ENCODE measurements around the gene ASTL.

Gene ASTL

DNA sequence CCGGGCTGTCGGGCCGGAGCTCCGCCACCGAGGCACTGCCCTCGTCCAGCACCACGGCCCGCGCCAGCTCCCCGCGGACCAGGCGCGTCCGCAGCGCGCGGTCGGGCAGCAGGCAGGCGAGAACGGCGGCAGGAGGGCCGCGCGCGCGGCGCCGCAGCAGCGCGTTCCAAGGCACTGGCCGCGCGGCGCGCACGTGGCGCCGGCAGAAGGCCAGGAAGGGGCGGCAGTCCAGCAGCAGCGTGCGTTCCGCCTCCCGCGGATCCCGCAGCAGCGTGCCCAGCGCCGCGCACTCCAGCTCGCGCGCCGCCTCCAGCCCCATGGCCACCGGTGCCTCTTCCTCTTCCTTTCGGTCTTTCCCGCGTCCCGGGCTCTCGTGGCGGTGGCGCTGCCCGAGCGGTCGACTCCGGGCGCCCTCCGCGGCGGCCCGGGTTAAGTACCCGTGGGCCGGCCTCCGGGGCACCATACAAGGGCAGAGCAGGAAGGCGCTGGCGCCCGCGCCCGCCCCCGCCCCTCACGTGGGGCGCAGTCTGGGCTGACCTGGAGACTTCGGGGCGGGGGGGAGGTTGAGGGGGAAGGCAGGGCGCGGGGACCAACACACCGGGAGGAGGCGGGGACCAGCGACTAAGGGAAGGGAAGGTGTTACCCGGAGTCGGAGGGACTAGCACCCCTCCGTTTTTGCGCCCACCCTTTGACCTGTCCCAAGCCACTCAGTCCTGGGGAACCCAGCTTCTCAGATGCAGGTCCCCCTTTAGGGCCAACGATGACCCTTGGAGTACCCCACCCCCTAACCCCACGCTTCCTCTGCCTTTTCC, 6.9 kb upstream of the ASTL start, which contains the start of gene DUSP2:
Gene DUSP2, minus strand, starts transcription at position 405 of the 812 bp plus-strand sequence. Its CDS starts 86 bp downstream, at position 319.
- no peak within 1 kb of the TSS for H2AK5ac ChIP-seq (ENCODE audit: low read length, severe bottlenecking)
- H3K79me1 ChIP-seq (replicated peaks; ENCODE audit: low read length, poor library complexity, severe bottlenecking): no peaks in the 10 kb centered on the region
- no peak within 1 kb of the TSS for H3K4ac ChIP-seq (ENCODE audit: low read depth in 1 of 2, low read length in 2 of 2)
- H3K9me3 ChIP-seq (ENCODE audit: control insufficient read depth, low read length): no peaks in the 10 kb centered on the region
- H3K36me3 ChIP-seq (ENCODE audit: control insufficient read depth in 1 of 2, insufficient read depth in 2 of 2, low read depth in 1 of 2, low read length in 2 of 2): peaks cover 0 to 2% of the 10 kb centered on the region in 2 experiments
- peaks cover 29% of the 10 kb centered on the region for H3K4me1 ChIP-seq (ENCODE audit: control insufficient read depth, insufficient read depth, low read depth, low read length)
- H3K4me2 ChIP-seq (ENCODE audit: low read length, poor library complexity, severe bottlenecking): peak within 1 kb of the TSS; percentile 74
- H3K18ac ChIP-seq (ENCODE audit: low read depth in 1 of 2, low read length in 2 of 2): peak within 1 kb of the TSS in 1 of 2 experiments; percentile 68
- peaks cover 16 to 24% of the 10 kb centered on the region in 2 experiments for H3K27me3 ChIP-seq (ENCODE audit: control insufficient read depth in 1 of 2, insufficient read depth in 1 of 2, low read length in 2 of 2)
- no peak within 1 kb of the TSS for H2BK120ac ChIP-seq (ENCODE audit: low read depth, low read length)
- H3K27ac ChIP-seq (ENCODE audit: low read length, poor library complexity, severe bottlenecking): no peak within 1 kb of the TSS
- peak within 1 kb of the TSS; percentile 59 to 74 for H3K4me3 ChIP-seq (ENCODE audit: insufficient read depth in 1 of 2, low read depth in 1 of 2, low read length in 2 of 2)
- H4K91ac ChIP-seq (ENCODE audit: low read length): peak within 1 kb of the TSS; percentile 32
- no peak within 1 kb of the TSS for H2BK5ac ChIP-seq (ENCODE audit: low read depth, low read length, poor library complexity, severe bottlenecking)
- H2AFZ ChIP-seq (ENCODE audit: low read depth, low read length): peak within 1 kb of the TSS; percentile 91
- DNase-seq: peak; percentile 51
- peak within 1 kb of the TSS; percentile 59 for H3K9ac ChIP-seq (ENCODE audit: low read length)
- H2BK15ac ChIP-seq (ENCODE audit: low read depth, poor library complexity, severe bottlenecking): peak within 1 kb of the TSS; percentile 32
- H3K23ac ChIP-seq (ENCODE audit: low read length in 2 of 2): no peak within 1 kb of the TSS
- 6% methylated on average over 58 of the region's 94 CpGs for WGBS
- H2BK12ac ChIP-seq (ENCODE audit: low read length in 2 of 2): no peak within 1 kb of the TSS
- peak within 1 kb of the TSS in 1 of 2 experiments; percentile 57 for H3K14ac ChIP-seq (ENCODE audit: low read length in 2 of 2)
- peak within 1 kb of the TSS; percentile 70 for H4K8ac ChIP-seq (ENCODE audit: low read length)

- 7% methylated on average over 34 of the region's 35 CpGs for WGBS
These were observed 6.3 kb upstream of the ASTL start for GRCh38 chr2:96144481-96145035.

DNA sequence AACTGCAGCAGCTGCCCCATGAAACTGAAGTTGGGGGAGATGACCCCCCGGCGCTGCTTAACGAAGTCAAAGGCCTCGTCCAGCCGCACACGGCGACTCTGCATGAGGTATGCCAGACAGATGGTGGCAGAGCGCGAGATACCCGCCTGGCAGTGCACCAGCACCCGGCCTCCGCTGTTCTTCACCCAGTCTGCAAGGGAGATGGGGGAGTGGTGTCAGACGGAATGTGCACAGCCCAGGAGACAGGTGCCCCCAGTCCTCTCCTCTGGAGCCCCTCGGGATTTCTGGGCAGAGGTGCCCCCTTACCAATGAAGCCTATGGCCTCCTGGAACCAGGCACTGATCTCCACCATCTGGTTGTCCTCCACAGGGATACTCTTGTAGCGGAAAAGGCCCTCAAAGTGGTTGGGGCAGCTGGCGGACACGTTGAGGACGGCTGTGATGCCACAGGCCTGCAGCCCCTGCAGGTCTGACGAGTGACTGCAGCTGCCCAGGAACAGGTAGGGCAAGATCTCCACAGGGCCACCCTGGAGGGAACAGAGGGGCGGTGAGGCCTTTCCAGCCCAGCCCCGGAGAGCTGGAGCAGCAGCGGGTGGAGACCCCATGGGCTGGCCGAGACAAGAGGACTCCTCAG, 5.7 kb upstream of the ASTL start:
- Histone ChIP-seq H2BK15ac (ENCODE audit: low read depth, poor library complexity, severe bottlenecking) (no peak overlapping the region), H3K36me3 (ENCODE audit: control insufficient read depth in 1 of 2, insufficient read depth in 2 of 2, low read depth in 1 of 2, low read length in 2 of 2) (peaks cover 0 to 2% of the 10 kb centered on the region in 2 experiments), H2BK120ac (ENCODE audit: low read depth, low read length) (no peak overlapping the region), H3K9ac (ENCODE audit: low read length) (no peak overlapping the region), H3K79me1 (replicated peaks; ENCODE audit: low read length, poor library complexity, severe bottlenecking) (no peaks in the 10 kb centered on the region), H2BK12ac (ENCODE audit: low read length in 2 of 2) (no peak overlapping the region), H3K18ac (ENCODE audit: low read depth in 1 of 2, low read length in 2 of 2) (no peak overlapping the region), H3K4me3 (ENCODE audit: insufficient read depth in 1 of 2, low read depth in 1 of 2, low read length in 2 of 2) (peak overlapping the region in 1 of 2 experiments; percentile 74), H3K27ac (ENCODE audit: low read length, poor library complexity, severe bottlenecking) (no peak overlapping the region), H2AK5ac (ENCODE audit: low read length, severe bottlenecking) (no peak overlapping the region), H4K91ac (ENCODE audit: low read length) (peak overlapping the region; percentile 32), H3K4me1 (ENCODE audit: control insufficient read depth, insufficient read depth, low read depth, low read length) (peaks cover 28% of the 10 kb centered on the region), H4K8ac (ENCODE audit: low read length) (no peak overlapping the region), H3K4ac (ENCODE audit: low read depth in 1 of 2, low read length in 2 of 2) (no peak overlapping the region), H2AFZ (ENCODE audit: low read depth, low read length) (no peak overlapping the region), H3K23ac (ENCODE audit: low read length in 2 of 2) (no peak overlapping the region), H3K27me3 (ENCODE audit: control insufficient read depth in 1 of 2, insufficient read depth in 1 of 2, low read length in 2 of 2) (peaks cover 22 to 24% of the 10 kb centered on the region in 2 experiments), H3K14ac (ENCODE audit: low read length in 2 of 2) (no peak overlapping the region), H3K9me3 (ENCODE audit: control insufficient read depth, low read length) (no peaks in the 10 kb centered on the region), H2BK5ac (ENCODE audit: low read depth, low read length, poor library complexity, severe bottlenecking) (no peak overlapping the region), H3K4me2 (ENCODE audit: low read length, poor library complexity, severe bottlenecking) (no peak overlapping the region)
- 81% methylated on average over 23 of the region's 23 CpGs for WGBS
- no peak for DNase-seq

More at GRCh38 chr2:96144481-96145035, 6.3 kb upstream of the ASTL start:
- no peak for DNase-seq
- Histone ChIP-seq H3K27me3 (ENCODE audit: control insufficient read depth in 1 of 2, insufficient read depth in 1 of 2, low read length in 2 of 2) (peaks cover 16 to 24% of the 10 kb centered on the region in 2 experiments), H3K4ac (ENCODE audit: low read depth in 1 of 2, low read length in 2 of 2) (no peak overlapping the region), H2AK5ac (ENCODE audit: low read length, severe bottlenecking) (no peak overlapping the region), H3K4me2 (ENCODE audit: low read length, poor library complexity, severe bottlenecking) (peak overlapping the region; percentile 74), H2BK5ac (ENCODE audit: low read depth, low read length, poor library complexity, severe bottlenecking) (no peak overlapping the region), H2BK15ac (ENCODE audit: low read depth, poor library complexity, severe bottlenecking) (no peak overlapping the region), H3K9me3 (ENCODE audit: control insufficient read depth, low read length) (no peaks in the 10 kb centered on the region), H4K8ac (ENCODE audit: low read length) (peak overlapping the region; percentile 70), H3K4me3 (ENCODE audit: insufficient read depth in 1 of 2, low read depth in 1 of 2, low read length in 2 of 2) (peak overlapping the region; percentile 59 to 74), H2AFZ (ENCODE audit: low read depth, low read length) (peak overlapping the region; percentile 91), H3K79me1 (replicated peaks; ENCODE audit: low read length, poor library complexity, severe bottlenecking) (no peaks in the 10 kb centered on the region), H4K91ac (ENCODE audit: low read length) (peak overlapping the region; percentile 32), H2BK12ac (ENCODE audit: low read length in 2 of 2) (no peak overlapping the region), H3K27ac (ENCODE audit: low read length, poor library complexity, severe bottlenecking) (no peak overlapping the region), H2BK120ac (ENCODE audit: low read depth, low read length) (no peak overlapping the region), H3K14ac (ENCODE audit: low read length in 2 of 2) (peak overlapping the region in 1 of 2 experiments; percentile 57), H3K23ac (ENCODE audit: low read length in 2 of 2) (no peak overlapping the region), H3K36me3 (ENCODE audit: control insufficient read depth in 1 of 2, insufficient read depth in 2 of 2, low read depth in 1 of 2, low read length in 2 of 2) (peaks cover 0 to 2% of the 10 kb centered on the region in 2 experiments), H3K9ac (ENCODE audit: low read length) (peak overlapping the region; percentile 59), H3K18ac (ENCODE audit: low read depth in 1 of 2, low read length in 2 of 2) (peak overlapping the region in 1 of 2 experiments; percentile 68), H3K4me1 (ENCODE audit: control insufficient read depth, insufficient read depth, low read depth, low read length) (peaks cover 29% of the 10 kb centered on the region)

Measured in mesenchymal stem cell (in vitro differentiated cells and primary cell).